Astrocyte (in vitro differentiated cells and primary cell): ENCODE data around the gene FILIP1L. TPM values are rescaled to one million over a fixed set of nuclear protein-coding genes. Genes with fewer than 3 reads are reported as not detected.
A peak's percentile ranks its signal among the peaks of the same experiment; 100 is the strongest.

Experiments
- DNase-seq: peaks from one replicate; pipeline ENCODE4 v3.0.0-alpha.2; 2010; ENCODE audit warnings: low read depth
- FAIRE-seq: peaks from 2 replicates; lab custom pipeline; 2011; peaks lifted over from hg19 to GRCh38; lab: Jason Lieb, UNC
- H2AFZ ChIP-seq: 2 replicates; pipeline ENCODE4 v1.6.0; 2012; ENCODE audit warnings: low read depth, low read length, inconsistent platforms
- H3K27ac ChIP-seq: 2 replicates; pipeline ENCODE4 v1.5.1; 2011; ENCODE audit warnings: low read depth, low read length, inconsistent platforms
- H3K27me3 ChIP-seq: 2 replicates; pipeline ENCODE4 v1.6.0; 2011; ENCODE audit warnings: low read length, inconsistent platforms; ENCODE audit not compliant: insufficient read depth
- H3K36me3 ChIP-seq: 2 replicates; pipeline ENCODE4 v1.5.1; 2011; ENCODE audit warnings: low read length, inconsistent platforms; ENCODE audit not compliant: insufficient read depth
- H3K4me1 ChIP-seq: 2 replicates; pipeline ENCODE4 v1.5.1; 2011; ENCODE audit warnings: low read length, inconsistent platforms; ENCODE audit not compliant: insufficient read depth
- H3K4me2 ChIP-seq: 2 replicates; pipeline ENCODE4 v1.6.0; 2012; ENCODE audit warnings: low read length, inconsistent platforms
- H3K4me3 ChIP-seq: 2 replicates; pipeline ENCODE4 v1.5.1; 2011; ENCODE audit warnings: low read depth, mild to moderate bottlenecking, low read length, inconsistent platforms; ENCODE audit not compliant: insufficient read depth
- H3K79me2 ChIP-seq: 2 replicates; pipeline ENCODE4 v1.6.0; 2012; ENCODE audit warnings: mild to moderate bottlenecking, low read length, inconsistent platforms; ENCODE audit not compliant: insufficient read depth
- H3K9ac ChIP-seq: 2 replicates; pipeline ENCODE4 v1.6.0; 2012; ENCODE audit warnings: mild to moderate bottlenecking, low read length, inconsistent platforms
- H3K9me3 ChIP-seq: 2 replicates; pipeline ENCODE4 v1.5.1; 2012; ENCODE audit warnings: low read depth, mild to moderate bottlenecking, low read length, inconsistent platforms; ENCODE audit not compliant: insufficient read depth
- H4K20me1 ChIP-seq: 2 replicates; pipeline ENCODE4 v1.6.0; 2012; ENCODE audit warnings: low read length, inconsistent platforms; ENCODE audit not compliant: insufficient read depth
- H3K27ac Mint-ChIP-seq: one replicate; pipeline ENCODE4 v1.8.0; 2021; ENCODE audit warnings: mild to moderate bottlenecking, mixed read lengths; ENCODE audit not compliant: unreplicated experiment
- H3K27me3 Mint-ChIP-seq: one replicate; pipeline ENCODE4 v1.8.0; 2021; ENCODE audit warnings: low read depth, mixed read lengths; ENCODE audit not compliant: unreplicated experiment
- H3K36me3 Mint-ChIP-seq: one replicate; pipeline ENCODE4 v1.8.0; 2021; ENCODE audit warnings: low read depth, mixed read lengths; ENCODE audit not compliant: unreplicated experiment
- H3K4me1 Mint-ChIP-seq: one replicate; pipeline ENCODE4 v1.8.0; 2021; ENCODE audit warnings: low read depth, mixed read lengths; ENCODE audit not compliant: unreplicated experiment
- H3K4me3 Mint-ChIP-seq: one replicate; pipeline ENCODE4 v1.8.0; 2021; ENCODE audit warnings: mild to moderate bottlenecking, moderate library complexity, mixed read lengths; ENCODE audit not compliant: unreplicated experiment
- H3K9me3 Mint-ChIP-seq: one replicate; pipeline ENCODE4 v1.8.0; 2021; ENCODE audit warnings: mild to moderate bottlenecking, mixed read lengths; ENCODE audit not compliant: unreplicated experiment
- EZH2 ChIP-seq: IDR thresholded peaks from 2 replicates; pipeline ENCODE4 v1.6.1; 2012; ENCODE audit warnings: mild to moderate bottlenecking, low read length, inconsistent platforms; ENCODE audit not compliant: insufficient read depth
- total RNA-seq: library from RNA; stranded (reverse); gene quantifications from 2 replicates; pipeline ENCODE4 v1.2.1, GENCODE V29; 2021
- TF ChIP-seq, protein P1 (sequence below): IDR thresholded peaks from 2 replicates; pipeline ENCODE4 v1.5.1; 2011; ENCODE audit warnings: low read depth, mild to moderate bottlenecking, inconsistent platforms, low read length, moderate library complexity; ENCODE audit not compliant: insufficient read depth

Gene FILIP1L
- total RNA-seq, 1 donor from 2014 or later: 209 TPM

DNA sequence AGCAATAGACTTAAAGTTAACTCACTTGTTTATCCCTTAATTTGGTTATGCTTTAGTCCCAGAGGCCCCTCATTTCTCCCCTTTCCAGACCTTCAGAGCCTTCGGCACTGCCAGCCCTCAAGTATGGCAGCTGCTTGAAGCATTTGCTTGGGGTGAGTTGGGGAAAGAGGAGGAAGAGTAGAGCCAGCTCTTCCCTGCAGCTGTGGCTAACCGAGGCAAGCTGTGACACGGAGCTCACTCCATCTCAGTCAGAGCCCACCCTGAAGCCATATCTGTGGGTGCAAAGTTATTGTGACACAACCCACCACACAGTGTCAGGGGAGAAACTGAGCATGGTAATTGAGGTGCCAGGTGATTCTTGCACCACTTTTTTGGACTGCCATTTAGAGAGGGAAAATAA is 66.1 kb downstream of the FILIP1L start:
- Mint-ChIP-seq H3K4me3 (no peak overlapping the region), H3K36me3 (no peaks in the 10 kb centered on the region), H3K9me3 (no peaks in the 10 kb centered on the region), H3K27ac (peak overlapping the region; percentile 93), H3K27me3 (no peaks in the 10 kb centered on the region), H3K4me1 (peaks cover 48% of the 10 kb centered on the region)
- Histone ChIP-seq H4K20me1 (no peaks in the 10 kb centered on the region), H3K27ac (peak overlapping the region; percentile 72), H3K4me3 (no peak overlapping the region), H3K36me3 (no peaks in the 10 kb centered on the region), H3K9me3 (no peaks in the 10 kb centered on the region), H3K9ac (peak overlapping the region; percentile 49), H3K4me2 (peak overlapping the region; percentile 67), H3K4me1 (peaks cover 33% of the 10 kb centered on the region), H3K79me2 (no peaks in the 10 kb centered on the region), H3K27me3 (no peaks in the 10 kb centered on the region), H2AFZ (no peak overlapping the region)
- TF ChIP-seq, protein P1, sequence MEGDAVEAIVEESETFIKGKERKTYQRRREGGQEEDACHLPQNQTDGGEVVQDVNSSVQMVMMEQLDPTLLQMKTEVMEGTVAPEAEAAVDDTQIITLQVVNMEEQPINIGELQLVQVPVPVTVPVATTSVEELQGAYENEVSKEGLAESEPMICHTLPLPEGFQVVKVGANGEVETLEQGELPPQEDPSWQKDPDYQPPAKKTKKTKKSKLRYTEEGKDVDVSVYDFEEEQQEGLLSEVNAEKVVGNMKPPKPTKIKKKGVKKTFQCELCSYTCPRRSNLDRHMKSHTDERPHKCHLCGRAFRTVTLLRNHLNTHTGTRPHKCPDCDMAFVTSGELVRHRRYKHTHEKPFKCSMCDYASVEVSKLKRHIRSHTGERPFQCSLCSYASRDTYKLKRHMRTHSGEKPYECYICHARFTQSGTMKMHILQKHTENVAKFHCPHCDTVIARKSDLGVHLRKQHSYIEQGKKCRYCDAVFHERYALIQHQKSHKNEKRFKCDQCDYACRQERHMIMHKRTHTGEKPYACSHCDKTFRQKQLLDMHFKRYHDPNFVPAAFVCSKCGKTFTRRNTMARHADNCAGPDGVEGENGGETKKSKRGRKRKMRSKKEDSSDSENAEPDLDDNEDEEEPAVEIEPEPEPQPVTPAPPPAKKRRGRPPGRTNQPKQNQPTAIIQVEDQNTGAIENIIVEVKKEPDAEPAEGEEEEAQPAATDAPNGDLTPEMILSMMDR: no peak
- no peak for TF ChIP-seq EZH2
- FAIRE-seq: no peak
- DNase-seq: no peak

DNA sequence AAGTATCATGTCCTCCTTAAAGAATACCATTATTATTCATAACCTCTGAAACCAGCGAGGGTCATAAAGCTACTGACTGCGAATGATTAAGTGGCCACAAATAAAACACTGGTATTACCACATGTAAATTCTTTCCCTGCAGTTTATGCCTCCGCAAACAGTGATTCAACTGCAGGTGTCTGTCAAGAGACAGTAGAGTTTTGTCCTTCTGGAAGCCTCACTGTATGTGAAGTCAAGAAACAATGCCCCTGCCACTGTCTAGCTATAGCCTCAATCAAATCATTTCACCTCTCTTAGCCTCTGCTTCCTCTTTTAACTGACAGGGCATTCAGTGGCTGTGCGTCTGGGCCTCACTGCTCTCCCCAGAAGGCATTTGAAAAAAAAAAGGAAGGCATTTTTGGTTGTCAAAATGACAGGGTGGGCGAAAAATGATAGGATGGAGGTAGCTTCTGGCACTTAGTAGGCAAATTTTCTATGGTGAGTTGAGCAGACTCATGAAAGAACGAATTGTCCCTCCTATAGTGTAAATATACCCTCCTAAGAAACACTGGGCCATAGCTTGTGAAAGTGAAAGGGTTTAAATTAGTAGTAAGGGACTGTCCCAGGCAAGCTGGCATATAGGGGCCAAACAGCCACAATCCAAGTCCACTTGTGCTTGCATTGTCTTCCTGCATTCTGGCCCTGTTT is 66.7 kb downstream of the FILIP1L start:
- Mint-ChIP-seq H3K4me1 (peaks cover 55% of the 10 kb centered on the region), H3K36me3 (no peaks in the 10 kb centered on the region), H3K27me3 (no peaks in the 10 kb centered on the region), H3K4me3 (no peak overlapping the region), H3K9me3 (no peaks in the 10 kb centered on the region), H3K27ac (peak overlapping the region; percentile 93)
- FAIRE-seq (peak; percentile 88), DNase-seq (peak; percentile 99)
- H2AFZ ChIP-seq: no peak overlapping the region
- TF ChIP-seq, protein P1: no peak
- TF ChIP-seq EZH2: no peak
- no peak overlapping the region for H3K4me3 ChIP-seq
- peak overlapping the region; percentile 49 for H3K9ac ChIP-seq
- H4K20me1 ChIP-seq: no peaks in the 10 kb centered on the region
- no peaks in the 10 kb centered on the region for H3K27me3 ChIP-seq
- peak overlapping the region; percentile 72 for H3K27ac ChIP-seq
- H3K9me3 ChIP-seq: no peaks in the 10 kb centered on the region
- peak overlapping the region; percentile 67 for H3K4me2 ChIP-seq
- H3K4me1 ChIP-seq: peaks cover 39% of the 10 kb centered on the region
- H3K79me2 ChIP-seq: no peaks in the 10 kb centered on the region
- H3K36me3 ChIP-seq: no peaks in the 10 kb centered on the region

DNA sequence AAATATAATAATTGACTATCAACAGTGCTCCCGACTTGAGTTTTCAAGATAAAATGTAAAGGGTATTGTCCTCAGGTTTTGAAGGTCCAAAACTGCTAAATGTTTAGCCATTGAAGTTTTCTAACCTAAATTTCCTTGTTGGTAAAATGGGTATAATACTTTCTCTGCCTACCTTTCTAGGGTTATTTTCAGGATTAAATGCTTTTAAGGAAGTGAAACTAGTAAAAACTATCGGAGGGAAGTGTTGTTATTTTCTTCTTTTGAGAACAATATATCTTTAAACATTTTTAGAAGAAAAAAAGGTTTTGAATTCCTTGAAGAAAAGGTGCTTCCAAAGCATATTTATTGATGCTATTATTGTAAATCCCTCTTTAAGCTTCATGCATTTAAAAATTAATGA is 67.3 kb downstream of the FILIP1L start:
- Histone ChIP-seq H4K20me1 (no peaks in the 10 kb centered on the region), H3K4me3 (no peak overlapping the region), H2AFZ (no peak overlapping the region), H3K9me3 (no peaks in the 10 kb centered on the region), H3K79me2 (no peaks in the 10 kb centered on the region), H3K36me3 (no peaks in the 10 kb centered on the region), H3K4me2 (peak overlapping the region; percentile 39), H3K27ac (peak overlapping the region; percentile 62), H3K27me3 (no peaks in the 10 kb centered on the region), H3K9ac (peak overlapping the region; percentile 4), H3K4me1 (peaks cover 45% of the 10 kb centered on the region)
- peaks cover 60% of the 10 kb centered on the region for H3K4me1 Mint-ChIP-seq
- H3K36me3 Mint-ChIP-seq: no peaks in the 10 kb centered on the region
- H3K27ac Mint-ChIP-seq: peak overlapping the region; percentile 93
- H3K27me3 Mint-ChIP-seq: no peaks in the 10 kb centered on the region
- H3K4me3 Mint-ChIP-seq: no peak overlapping the region
- FAIRE-seq (peak; percentile 87), DNase-seq (no peak)
- no peak for TF ChIP-seq EZH2
- TF ChIP-seq, protein P1: no peak
- H3K9me3 Mint-ChIP-seq: no peaks in the 10 kb centered on the region
